Stimulated activated naive CD8-positive, alpha-beta T cell treated with anti-CD3 and anti-CD28 coated beads, Interleukin-15, Interleukin-2, amounts not matched to agents 100 ng/mL and 50 ng/mL, for 24 hours (primary cell): ENCODE measurements around the gene LKAAEAR1.

Experiments
- H3K27ac Mint-ChIP-seq: one replicate; pipeline ENCODE4 v1.8.0; 2021; ENCODE audit warnings: mild to moderate bottlenecking, mixed read lengths
- H3K27me3 Mint-ChIP-seq: one replicate; pipeline ENCODE4 v1.8.0; 2021; ENCODE audit warnings: mixed read lengths
- H3K36me3 Mint-ChIP-seq: one replicate; pipeline ENCODE4 v1.8.0; 2021; ENCODE audit warnings: low read depth, mixed read lengths
- H3K4me1 Mint-ChIP-seq: one replicate; pipeline ENCODE4 v1.8.0; 2021; ENCODE audit warnings: low read depth, mixed read lengths
- H3K4me3 Mint-ChIP-seq: one replicate; pipeline ENCODE4 v1.8.0; 2021; ENCODE audit warnings: mild to moderate bottlenecking, mixed read lengths
- H3K9me3 Mint-ChIP-seq: one replicate; pipeline ENCODE4 v1.8.0; 2021; ENCODE audit warnings: mixed read lengths

Gene LKAAEAR1

DNA sequence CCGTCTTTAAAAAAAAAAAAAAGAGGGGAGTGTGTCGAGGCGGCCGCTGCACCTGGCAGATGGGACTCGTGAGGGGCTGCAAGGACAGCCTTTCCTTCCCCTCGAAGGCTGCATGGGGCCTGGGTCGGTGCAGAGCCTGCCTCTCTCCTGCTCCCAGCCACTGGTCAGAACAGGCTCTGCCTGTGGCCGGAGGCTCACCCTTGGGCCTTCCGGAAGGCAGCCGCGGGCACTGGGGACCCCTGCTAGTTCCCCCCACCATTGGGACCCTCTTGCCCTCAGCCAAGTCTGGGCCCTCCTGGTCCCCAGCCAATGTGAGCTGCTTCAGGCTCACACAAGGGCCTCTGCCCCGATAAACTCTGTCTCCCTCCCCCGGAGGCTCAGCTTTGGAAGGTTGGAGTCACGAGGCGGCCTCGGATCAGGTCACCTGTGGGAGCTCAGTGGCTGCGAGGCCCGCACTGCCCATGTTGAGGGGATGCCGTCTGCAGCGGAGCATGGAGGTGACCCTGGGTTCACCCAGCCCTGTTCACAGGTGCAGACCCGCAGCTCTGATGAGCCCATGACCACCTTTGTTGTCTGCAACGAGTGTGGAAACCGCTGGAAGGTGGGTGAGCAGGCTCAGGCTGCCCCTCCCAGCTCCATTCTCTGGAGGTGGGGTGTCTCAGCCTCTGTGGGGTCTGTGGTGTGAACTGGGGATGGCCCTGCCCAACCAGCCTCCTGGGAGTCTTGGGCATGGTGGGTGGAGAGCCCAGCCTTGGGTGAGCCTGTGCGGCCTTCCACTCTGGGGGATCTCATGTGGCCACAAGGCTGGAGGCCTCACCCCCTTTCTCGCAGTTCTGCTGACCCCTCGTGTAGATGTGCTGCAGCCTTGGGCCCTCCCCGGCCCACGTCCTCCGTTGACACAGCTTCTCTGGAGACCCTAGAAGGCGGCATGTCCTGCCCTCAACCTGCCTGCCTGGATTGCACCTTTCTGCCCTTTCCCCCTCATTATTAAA lies 12.6 kb downstream of the LKAAEAR1 start:
- Mint-ChIP-seq H3K9me3 (no peaks in the 10 kb centered on the region), H3K4me3 (no peak overlapping the region), H3K36me3 (no peaks in the 10 kb centered on the region), H3K27me3 (no peaks in the 10 kb centered on the region), H3K27ac (no peak overlapping the region), H3K4me1 (peaks cover 14% of the 10 kb centered on the region)

DNA sequence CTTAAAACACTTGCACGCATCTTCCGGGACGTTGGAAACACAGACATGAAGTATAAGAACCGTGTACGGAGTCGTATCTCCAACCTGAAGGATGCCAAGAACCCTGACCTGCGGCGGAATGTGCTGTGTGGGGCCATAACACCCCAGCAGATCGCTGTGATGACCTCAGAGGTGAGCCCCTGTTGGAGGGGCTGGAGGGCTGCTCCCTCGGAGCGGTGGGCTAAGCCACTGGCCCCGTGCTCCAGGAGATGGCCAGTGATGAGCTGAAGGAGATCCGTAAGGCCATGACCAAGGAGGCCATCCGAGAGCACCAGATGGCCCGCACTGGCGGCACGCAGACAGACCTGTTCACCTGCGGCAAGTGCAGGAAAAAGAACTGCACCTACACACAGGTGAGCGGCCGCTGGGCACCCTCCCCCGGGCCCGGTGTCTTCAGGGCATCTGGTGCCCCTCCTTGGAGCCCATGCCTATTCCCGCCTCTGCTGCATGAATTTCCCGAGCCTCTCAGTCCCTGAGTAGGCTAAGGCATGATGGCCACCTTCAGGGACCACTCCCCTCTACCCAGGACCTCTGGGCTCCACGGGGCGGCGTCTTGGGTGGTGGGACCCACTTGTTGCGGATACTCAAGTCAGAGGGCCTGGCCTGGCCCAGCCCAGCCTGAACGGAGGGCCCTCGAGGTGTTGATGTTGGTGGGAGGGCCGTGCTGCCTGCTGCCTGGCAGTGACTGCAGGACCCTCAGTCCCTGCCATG lies 13.8 kb downstream of the LKAAEAR1 start:
- Mint-ChIP-seq H3K27ac (no peak overlapping the region), H3K4me1 (peaks cover 26% of the 10 kb centered on the region), H3K36me3 (no peaks in the 10 kb centered on the region), H3K9me3 (no peaks in the 10 kb centered on the region), H3K4me3 (no peak overlapping the region), H3K27me3 (no peaks in the 10 kb centered on the region)

DNA sequence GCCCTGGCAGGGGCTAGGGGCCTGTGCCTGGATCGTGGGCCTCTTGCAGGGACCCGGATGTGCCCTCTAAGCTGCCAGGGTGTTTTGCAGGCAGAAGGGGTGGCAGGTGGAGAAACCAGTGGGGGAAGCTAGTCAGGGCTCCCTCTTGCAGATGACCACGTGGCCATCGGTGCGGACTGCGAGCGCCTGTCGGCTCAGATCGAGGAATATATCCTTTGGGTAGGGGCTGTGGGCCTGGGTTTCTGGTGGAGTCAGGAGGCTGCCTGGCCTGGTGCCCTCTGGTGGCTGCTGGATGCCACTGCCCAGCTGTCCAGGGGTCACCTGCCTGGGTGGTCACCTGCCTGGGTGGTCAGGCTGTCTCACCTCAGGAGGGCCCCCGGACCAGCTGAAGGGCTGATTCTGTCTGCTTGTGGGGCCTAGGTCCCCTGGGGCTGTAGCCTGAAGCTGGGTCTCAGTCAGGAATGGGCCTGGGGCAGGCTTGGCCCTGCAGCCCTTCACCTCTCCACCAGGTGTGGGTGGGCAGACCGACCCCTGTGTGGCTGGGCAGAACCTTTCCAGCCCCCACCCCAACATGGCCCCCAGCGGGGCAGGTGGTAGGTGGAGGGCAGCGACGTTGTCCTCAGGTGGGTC lies 14.5 kb downstream of the LKAAEAR1 start:
- no peaks in the 10 kb centered on the region for H3K9me3 Mint-ChIP-seq
- H3K27ac Mint-ChIP-seq = no peak overlapping the region
- H3K27me3 Mint-ChIP-seq = no peaks in the 10 kb centered on the region
- peaks cover 33% of the 10 kb centered on the region for H3K4me1 Mint-ChIP-seq
- no peak overlapping the region for H3K4me3 Mint-ChIP-seq
- no peaks in the 10 kb centered on the region for H3K36me3 Mint-ChIP-seq

- Mint-ChIP-seq H3K9me3 (no peaks in the 10 kb centered on the region), H3K27ac (no peak overlapping the region), H3K27me3 (no peaks in the 10 kb centered on the region), H3K36me3 (no peaks in the 10 kb centered on the region), H3K4me3 (no peak overlapping the region), H3K4me1 (peaks cover 38% of the 10 kb centered on the region)
These were observed 15.0 kb downstream of the LKAAEAR1 start for GRCh38 chr20:64069209-64069613.

- H3K4me1 Mint-ChIP-seq = peaks cover 45% of the 10 kb centered on the region
- no peaks in the 10 kb centered on the region for H3K36me3 Mint-ChIP-seq
- no peaks in the 10 kb centered on the region for H3K27me3 Mint-ChIP-seq
- no peaks in the 10 kb centered on the region for H3K9me3 Mint-ChIP-seq
- no peak overlapping the region for H3K4me3 Mint-ChIP-seq
- no peak overlapping the region for H3K27ac Mint-ChIP-seq
These were observed 15.6 kb downstream of the LKAAEAR1 start for GRCh38 chr20:64068386-64069208.

DNA sequence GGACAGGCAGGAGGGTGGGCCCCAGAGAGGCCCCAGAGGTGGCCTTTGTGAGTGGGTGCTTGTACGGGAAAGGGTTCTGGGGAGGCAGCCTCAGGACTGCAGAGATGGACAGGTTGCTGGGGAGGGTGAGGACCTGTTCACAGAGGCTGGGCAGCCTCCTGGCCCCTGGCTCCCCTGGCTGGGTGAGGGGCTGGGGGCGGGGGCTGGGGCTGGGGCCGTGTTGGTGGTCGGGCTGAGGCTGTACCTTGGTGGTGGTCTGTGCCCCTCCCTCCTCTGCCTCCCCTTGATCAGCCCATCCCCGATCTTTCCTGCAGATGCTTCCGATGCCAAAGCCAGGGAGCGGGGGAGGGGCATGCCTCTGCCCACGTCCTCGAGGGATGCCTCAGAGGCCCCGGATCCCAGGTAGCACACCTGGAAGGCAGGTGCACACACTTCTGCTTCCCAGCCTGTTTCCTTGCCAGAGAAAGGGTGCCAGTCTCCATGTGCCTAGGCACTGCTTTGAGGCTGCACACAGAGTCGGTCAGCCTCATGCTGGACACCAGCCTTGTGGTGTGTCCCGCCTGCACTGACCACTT lies 16.4 kb downstream of the LKAAEAR1 start:
- H3K27ac Mint-ChIP-seq = no peak overlapping the region

GRCh38 chr20:64067005-64067632 lies 17.1 kb downstream of the LKAAEAR1 start:
- H3K4me3 Mint-ChIP-seq = no peak overlapping the region
- no peaks in the 10 kb centered on the region for H3K9me3 Mint-ChIP-seq
- H3K27ac Mint-ChIP-seq = no peak overlapping the region
- no peaks in the 10 kb centered on the region for H3K36me3 Mint-ChIP-seq
- H3K27me3 Mint-ChIP-seq = no peaks in the 10 kb centered on the region
- H3K4me1 Mint-ChIP-seq = peaks cover 47% of the 10 kb centered on the region

More for the DNA sequence above, 16.4 kb downstream of the LKAAEAR1 start:
- Mint-ChIP-seq H3K36me3 (no peaks in the 10 kb centered on the region), H3K4me3 (no peak overlapping the region), H3K4me1 (peaks cover 45% of the 10 kb centered on the region), H3K27me3 (no peaks in the 10 kb centered on the region), H3K9me3 (no peaks in the 10 kb centered on the region)

- Mint-ChIP-seq H3K36me3 (no peaks in the 10 kb centered on the region), H3K27me3 (no peaks in the 10 kb centered on the region), H3K9me3 (no peaks in the 10 kb centered on the region), H3K4me1 (peaks cover 51% of the 10 kb centered on the region), H3K27ac (peak overlapping the region; percentile 29), H3K4me3 (peak overlapping the region; percentile 14)
These were observed 18.2 kb downstream of the LKAAEAR1 start for GRCh38 chr20:64065974-64066343.

- no peaks in the 10 kb centered on the region for H3K27me3 Mint-ChIP-seq
These were observed 18.9 kb downstream of the LKAAEAR1 start for GRCh38 chr20:64065062-64065973.

GRCh38 chr20:64064145-64064698 lies 20.0 kb downstream of the LKAAEAR1 start:
- no peaks in the 10 kb centered on the region for H3K36me3 Mint-ChIP-seq
- no peaks in the 10 kb centered on the region for H3K9me3 Mint-ChIP-seq
- H3K4me1 Mint-ChIP-seq = peaks cover 51% of the 10 kb centered on the region
- H3K27ac Mint-ChIP-seq = no peak overlapping the region
- H3K27me3 Mint-ChIP-seq = no peaks in the 10 kb centered on the region
- H3K4me3 Mint-ChIP-seq = peak overlapping the region; percentile 83

More at GRCh38 chr20:64065062-64065973, 18.9 kb downstream of the LKAAEAR1 start:
- peak overlapping the region; percentile 25 for H3K4me3 Mint-ChIP-seq
- H3K9me3 Mint-ChIP-seq = no peaks in the 10 kb centered on the region
- H3K4me1 Mint-ChIP-seq = peaks cover 51% of the 10 kb centered on the region
- no peaks in the 10 kb centered on the region for H3K36me3 Mint-ChIP-seq
- H3K27ac Mint-ChIP-seq = peak overlapping the region; percentile 54

GRCh38 chr20:64063389-64064144 lies 20.6 kb downstream of the LKAAEAR1 start:
- no peaks in the 10 kb centered on the region for H3K27me3 Mint-ChIP-seq
- peak overlapping the region; percentile 79 for H3K27ac Mint-ChIP-seq
- no peaks in the 10 kb centered on the region for H3K9me3 Mint-ChIP-seq
- H3K4me1 Mint-ChIP-seq = peaks cover 52% of the 10 kb centered on the region
- no peaks in the 10 kb centered on the region for H3K36me3 Mint-ChIP-seq
- peak overlapping the region; percentile 83 for H3K4me3 Mint-ChIP-seq
